Stimulated activated CD4-positive, alpha-beta T cell treated with anti-CD3 and anti-CD28 coated beads, Interleukin-12 subunit alpha, Interleukin-12 subunit beta, amount 100 ng/mL, for 24 hours (primary cell): ENCODE measurements around the gene FAM13A.

Source experiments
- DNase-seq, 2 experiments: peaks; one replicate each; pipeline ENCODE4 v3.0.0-alpha.2; 2020; ENCODE audit warnings: low read depth in 2 of 2

Gene FAM13A

DNA sequence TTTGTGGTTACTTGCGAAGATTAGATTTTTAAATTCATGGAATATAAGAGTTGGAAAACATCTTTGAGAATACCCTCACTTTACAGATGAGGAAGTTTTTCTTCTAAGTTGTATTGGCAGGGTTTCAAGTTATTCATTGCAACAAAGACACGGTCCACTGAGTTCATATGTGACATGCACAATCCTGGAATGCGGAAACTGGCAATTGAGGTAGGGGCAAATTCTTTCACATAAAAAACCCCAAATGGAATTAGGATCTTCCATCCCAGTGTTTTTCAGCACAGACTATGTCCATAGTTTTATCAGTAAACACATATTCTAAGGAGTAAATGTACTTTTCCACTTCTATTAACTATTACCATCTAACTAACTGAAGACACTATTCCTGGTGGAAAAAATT, 277.6 kb downstream of the FAM13A start:
- no peak for DNase-seq

- DNase-seq, result no peak
Observed at GRCh38 chr4:88775529-88775928, 281.5 kb downstream of the FAM13A start.

DNA sequence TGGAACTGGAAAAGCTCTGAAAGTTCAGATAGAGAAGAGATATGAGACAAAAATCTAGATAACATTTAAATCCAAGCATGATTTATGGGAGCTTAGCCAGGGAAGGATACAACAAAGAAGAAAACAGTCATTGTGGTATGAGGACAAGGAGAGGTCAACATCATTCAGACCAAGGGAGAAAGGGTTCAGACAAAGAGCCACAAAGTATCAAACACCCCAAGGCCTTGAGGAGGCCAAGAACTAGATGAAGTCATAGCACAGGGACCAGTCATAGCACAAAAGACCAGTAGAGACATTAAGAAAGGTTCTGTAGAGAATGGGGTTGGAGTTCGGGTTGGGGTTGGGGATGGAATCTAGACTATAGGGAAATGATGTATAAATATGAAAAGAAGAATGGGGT, 282.0 kb downstream of the FAM13A start:
- DNase-seq, result no peak

DNA sequence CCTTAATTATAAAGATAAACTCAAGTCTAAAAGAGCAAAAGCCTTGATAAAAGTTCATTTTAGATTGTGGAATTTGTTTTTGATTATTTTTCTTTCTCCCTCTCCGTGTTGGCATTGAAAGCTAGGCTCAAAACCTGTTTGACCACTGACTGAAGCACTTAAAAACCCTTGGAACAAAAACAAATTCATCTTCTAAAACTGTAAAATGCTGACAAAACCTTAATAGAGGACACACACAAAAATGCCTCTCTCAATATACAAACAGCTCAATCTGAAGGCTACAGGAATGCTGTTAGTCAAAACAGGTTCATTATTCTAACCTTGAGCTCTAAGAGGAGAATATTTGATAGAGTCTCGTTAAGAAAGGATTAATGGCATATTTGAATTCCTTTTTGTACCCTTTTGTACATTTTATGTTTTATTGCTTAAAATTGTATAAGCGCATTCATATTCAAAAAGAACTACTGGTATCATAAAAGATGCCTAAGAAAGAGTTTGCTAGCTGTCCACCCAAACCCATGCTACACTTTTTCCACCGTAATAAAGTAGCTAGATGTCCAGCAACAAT, 285.0 kb downstream of the FAM13A start:
- no peak for DNase-seq

GRCh38 chr4:88765729-88766128, 291.3 kb downstream of the FAM13A start:
- no peak for DNase-seq

- no peak for DNase-seq
Observed at GRCh38 chr4:88763075-88763474, 293.9 kb downstream of the FAM13A start.

GRCh38 chr4:88761861-88762523, 295.0 kb downstream of the FAM13A start:
- DNase-seq, result no peak

GRCh38 chr4:88761342-88761741, 295.6 kb downstream of the FAM13A start:
- no peak for DNase-seq

- DNase-seq, result no peak
Observed at GRCh38 chr4:88759895-88760290, 297.1 kb downstream of the FAM13A start.

DNA sequence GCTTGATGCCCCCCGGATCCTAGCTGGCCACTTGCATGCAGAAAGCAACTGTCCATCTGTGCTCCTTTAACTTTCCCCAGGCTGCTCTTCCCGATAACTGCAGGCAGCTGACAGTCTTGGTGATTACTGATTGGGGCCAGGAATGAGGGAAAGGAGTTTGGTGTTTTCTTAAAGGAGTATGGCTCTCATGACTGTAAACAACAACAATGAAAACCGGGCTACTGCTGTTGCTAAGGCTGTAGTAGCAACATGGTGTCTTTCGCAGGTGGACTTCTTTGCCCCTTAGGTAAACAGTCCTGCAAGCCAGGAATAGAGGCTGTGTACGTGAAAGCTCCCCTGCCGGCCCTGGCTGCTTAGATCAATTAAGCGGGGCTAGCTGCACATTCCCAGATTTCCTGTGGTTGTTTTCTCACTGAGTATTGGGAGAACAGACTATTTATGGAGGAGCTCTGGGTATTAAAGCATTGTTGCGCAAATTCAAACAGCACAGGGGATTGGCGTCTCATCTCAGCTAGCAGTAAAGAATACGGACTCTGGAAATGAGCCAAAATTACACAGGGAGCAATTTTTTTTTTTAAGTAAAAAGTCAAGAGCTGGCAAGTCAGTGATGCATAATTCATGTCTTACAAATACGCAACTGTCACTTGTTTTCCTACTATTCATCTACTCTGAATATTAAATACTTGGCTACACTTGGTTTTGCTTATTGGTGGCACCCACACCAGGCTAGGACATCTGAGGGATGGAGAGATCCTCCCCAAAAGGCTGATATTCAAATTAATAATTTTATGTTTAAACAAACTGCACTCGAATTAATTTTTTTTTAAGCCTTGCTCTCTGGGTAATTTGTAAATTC, 297.7 kb downstream of the FAM13A start:
- DNase-seq, result no peak

GRCh38 chr4:88758264-88758663, 298.7 kb downstream of the FAM13A start:
- DNase-seq, result no peak

DNA sequence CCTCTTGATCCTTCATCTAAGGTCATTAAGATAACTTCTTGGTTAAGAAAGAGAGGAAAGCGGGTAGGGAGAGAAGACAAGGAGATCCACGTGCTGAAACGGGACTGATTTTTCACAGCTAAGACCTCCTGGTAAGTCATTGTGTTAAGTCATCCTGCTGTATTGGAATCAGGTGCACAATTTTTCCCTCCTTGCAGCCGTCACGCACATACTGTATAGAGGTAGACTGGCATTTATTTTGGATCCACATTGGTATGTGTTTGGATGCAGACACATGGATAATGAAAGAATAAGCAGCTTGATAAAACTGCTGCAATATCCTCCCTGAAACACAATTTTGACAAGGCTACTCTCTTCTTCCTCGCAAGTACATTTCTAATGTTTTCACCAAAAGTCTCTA, 299.2 kb downstream of the FAM13A start:
- DNase-seq, result no peak

DNA sequence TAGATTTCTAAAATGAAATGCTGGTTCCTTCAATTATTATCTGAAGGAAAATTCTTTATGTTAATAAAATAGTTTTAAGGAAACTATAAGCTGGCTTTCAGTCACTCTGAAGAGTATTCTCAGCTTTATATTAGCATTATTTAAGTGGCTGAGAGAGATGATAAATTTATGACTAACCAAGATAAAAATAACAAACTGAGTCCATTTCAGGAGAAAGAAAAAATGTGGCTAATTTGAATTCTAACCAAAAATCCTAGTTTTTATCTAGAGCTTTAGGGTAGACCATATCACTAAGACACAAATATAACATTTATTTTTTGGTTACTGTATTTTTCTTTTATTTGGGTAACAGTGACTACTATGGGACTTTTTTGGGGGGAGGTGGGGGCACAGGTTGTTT, 299.9 kb downstream of the FAM13A start:
- DNase-seq, result no peak

- no peak for DNase-seq
Observed at GRCh38 chr4:88756149-88756548, 300.8 kb downstream of the FAM13A start.

- DNase-seq, result no peak
Observed at GRCh38 chr4:88755454-88755853, 301.5 kb downstream of the FAM13A start.

DNA sequence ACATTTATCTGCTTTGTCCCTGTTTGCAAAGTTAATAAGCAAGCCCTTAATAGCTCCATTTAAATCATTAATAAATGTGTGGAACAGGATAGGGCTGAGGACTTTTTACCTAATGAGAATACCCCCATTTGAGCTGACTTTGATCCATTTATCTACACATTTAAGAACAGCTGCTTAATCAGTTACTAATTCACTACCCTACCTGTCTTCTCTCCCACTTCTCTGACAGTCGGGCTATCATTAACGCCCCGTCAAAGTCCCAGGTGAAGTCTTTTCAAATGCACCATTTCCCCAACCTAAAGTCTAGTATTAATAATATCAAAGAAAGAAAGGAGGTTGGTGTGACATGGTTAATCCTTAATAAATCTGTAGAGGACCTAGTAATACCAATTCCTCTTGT, 302.2 kb downstream of the FAM13A start:
- no peak for DNase-seq

DNA sequence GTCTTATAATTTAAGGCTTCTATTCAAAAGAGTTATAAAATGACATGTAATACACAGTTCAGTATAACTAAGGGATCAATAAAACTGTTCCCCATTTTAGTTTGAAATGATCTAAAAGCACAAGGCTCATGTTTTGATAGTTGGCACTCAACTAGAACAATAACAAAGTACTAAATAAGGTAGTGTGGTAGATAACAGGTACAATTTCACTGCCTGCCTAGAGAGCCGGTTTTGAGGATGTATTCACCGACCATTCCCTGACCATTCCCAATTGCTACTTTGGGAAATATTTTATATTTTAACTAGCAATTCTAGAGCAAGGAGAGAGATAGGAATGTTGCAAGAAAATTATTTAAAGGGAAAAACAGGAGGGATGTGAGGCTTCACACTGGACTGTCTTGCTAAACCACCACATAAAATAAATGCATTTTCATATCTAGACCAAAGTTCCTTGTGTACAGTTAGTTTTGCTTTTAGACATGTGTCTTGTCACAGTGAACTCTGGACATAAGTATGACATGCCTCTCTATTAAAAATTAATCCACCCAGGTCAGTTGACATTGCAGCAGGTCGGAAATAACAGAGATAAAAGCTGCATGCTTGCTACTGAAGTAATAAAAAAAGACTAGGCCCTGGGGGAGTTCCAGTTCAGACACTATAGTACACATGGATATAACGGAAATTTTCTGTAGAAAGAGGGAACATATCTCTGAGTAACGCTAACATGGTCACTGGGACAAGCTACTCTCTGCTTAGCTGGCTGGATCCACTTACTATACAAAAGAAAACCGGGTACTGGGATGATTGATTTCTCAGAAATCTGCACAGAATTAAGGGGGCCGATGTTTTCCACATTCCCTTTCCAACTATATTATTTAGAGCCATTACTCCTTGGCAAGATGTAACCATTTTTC, 303.1 kb downstream of the FAM13A start:
- DNase-seq, result no peak

- DNase-seq, result no peak
Observed at GRCh38 chr4:88752754-88753153, 304.2 kb downstream of the FAM13A start.

GRCh38 chr4:88752076-88752463, 304.9 kb downstream of the FAM13A start:
- DNase-seq, result no peak

GRCh38 chr4:88751258-88752075, 305.5 kb downstream of the FAM13A start:
- DNase-seq, result no peak

DNA sequence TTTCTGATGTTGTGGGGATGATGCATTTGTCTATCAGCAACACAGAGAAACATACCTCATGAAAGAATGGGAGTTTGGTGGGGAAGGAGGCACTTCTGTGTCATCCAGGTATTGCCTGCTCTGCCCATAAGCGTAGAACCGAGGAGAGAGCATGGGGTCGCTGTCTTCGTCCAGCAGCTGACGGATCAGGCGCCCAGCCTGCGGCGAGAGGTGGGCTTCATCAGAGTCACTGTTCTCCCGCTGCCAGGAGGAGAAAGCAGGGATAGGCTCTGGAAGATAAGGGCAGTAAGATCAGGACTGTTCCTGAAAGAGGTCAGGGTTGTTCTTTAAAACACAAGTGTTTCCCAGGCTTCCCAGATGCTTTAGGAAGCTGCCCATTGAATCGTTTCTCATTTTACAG, 306.6 kb downstream of the FAM13A start:
- no peak for DNase-seq
